ENCODE results near the gene HSPBP1. TPM values are rescaled to one million over a fixed set of nuclear protein-coding genes. Genes with fewer than 3 reads are reported as not detected.

The HSPBP1 gene
- total RNA-seq, 3 donors from 2014 or later = 25.6 to 36.0 (median 29.5) TPM

DNA sequence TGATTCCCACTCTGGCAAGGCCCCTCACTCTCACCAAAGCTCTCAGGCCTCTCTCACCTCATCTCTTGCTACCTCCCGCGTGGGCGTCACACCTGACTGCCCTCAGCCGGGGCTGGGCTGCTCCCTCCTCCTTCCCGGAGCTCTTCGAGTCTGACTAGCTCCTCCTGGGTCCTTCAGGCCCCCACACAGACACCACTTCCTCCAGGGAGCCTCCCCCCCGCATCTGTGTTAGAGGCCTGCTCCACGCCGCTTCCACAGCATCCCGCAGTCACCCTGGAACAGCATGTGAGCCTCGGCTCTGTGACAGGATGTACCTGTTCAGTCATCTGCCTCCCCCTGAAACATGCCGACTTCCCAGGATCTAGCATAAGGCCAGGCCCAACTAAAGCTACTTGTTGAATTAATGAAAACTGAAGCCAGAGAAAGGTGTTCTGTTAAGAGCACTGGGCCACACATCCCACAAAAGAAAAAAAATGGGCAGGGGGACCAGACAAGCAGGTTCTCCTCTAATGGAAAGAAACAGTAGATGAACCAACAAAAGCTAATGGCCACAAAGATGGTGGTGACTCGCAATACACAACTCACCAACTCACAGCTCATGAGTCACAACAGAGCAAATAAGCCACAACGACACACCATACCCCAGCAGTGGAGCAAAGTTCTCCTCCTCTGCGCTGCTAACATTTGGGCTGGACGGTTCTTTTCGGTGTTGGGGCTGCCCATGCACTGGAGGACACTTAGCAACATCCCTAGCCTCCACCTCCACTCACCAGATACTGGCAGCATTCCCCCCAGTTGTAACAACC lies 24.1 kb downstream of the HSPBP1 start:
- no peak overlapping the region for H3K4me3 ChIP-seq
- no peaks in the 10 kb centered on the region for H3K9me3 ChIP-seq
- peaks cover 47% of the 10 kb centered on the region for H3K4me1 ChIP-seq (ENCODE audit: low read depth)
- TF ChIP-seq, protein P1, sequence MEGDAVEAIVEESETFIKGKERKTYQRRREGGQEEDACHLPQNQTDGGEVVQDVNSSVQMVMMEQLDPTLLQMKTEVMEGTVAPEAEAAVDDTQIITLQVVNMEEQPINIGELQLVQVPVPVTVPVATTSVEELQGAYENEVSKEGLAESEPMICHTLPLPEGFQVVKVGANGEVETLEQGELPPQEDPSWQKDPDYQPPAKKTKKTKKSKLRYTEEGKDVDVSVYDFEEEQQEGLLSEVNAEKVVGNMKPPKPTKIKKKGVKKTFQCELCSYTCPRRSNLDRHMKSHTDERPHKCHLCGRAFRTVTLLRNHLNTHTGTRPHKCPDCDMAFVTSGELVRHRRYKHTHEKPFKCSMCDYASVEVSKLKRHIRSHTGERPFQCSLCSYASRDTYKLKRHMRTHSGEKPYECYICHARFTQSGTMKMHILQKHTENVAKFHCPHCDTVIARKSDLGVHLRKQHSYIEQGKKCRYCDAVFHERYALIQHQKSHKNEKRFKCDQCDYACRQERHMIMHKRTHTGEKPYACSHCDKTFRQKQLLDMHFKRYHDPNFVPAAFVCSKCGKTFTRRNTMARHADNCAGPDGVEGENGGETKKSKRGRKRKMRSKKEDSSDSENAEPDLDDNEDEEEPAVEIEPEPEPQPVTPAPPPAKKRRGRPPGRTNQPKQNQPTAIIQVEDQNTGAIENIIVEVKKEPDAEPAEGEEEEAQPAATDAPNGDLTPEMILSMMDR (IDR thresholded peaks at IDR 0.05) = no peak
- peaks cover 6% of the 10 kb centered on the region for H3K36me3 ChIP-seq (ENCODE audit: low read depth)
- ATAC-seq = no peak
- intact Hi-C loops (cut with DNase I, micrococcal nuclease) = no loop called here
- peak in 2 of 3 donors; percentile 53 to 79 for DNase-seq

DNA sequence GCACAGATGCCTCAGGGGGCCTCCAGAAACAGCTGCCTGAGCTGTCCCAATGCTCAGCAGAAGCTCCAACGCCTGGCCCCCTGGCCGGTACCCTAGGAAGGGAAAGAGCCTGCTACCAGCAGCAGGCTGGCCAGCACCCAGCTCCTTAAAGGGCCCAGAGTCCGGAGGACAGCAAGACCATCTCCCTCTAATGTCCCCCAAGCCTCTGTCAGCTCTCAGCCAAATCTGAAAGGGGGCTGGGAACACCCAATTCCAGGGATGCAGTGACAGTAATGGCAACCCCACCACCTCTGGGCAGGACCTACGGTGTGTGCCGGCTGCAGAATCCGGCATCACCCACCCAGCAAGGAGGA lies 25.3 kb downstream of the HSPBP1 start:
- no peak for DNase-seq
- intact Hi-C loops (cut with DNase I, micrococcal nuclease) = no loop called here
- Histone ChIP-seq H3K4me1 (ENCODE audit: low read depth) (peaks cover 45% of the 10 kb centered on the region), H3K9me3 (no peaks in the 10 kb centered on the region), H3K4me3 (no peak overlapping the region), H3K36me3 (ENCODE audit: low read depth) (peaks cover 6% of the 10 kb centered on the region)
- TF ChIP-seq, protein P1 (IDR thresholded peaks at IDR 0.05) = no peak
- ATAC-seq = no peak

DNA sequence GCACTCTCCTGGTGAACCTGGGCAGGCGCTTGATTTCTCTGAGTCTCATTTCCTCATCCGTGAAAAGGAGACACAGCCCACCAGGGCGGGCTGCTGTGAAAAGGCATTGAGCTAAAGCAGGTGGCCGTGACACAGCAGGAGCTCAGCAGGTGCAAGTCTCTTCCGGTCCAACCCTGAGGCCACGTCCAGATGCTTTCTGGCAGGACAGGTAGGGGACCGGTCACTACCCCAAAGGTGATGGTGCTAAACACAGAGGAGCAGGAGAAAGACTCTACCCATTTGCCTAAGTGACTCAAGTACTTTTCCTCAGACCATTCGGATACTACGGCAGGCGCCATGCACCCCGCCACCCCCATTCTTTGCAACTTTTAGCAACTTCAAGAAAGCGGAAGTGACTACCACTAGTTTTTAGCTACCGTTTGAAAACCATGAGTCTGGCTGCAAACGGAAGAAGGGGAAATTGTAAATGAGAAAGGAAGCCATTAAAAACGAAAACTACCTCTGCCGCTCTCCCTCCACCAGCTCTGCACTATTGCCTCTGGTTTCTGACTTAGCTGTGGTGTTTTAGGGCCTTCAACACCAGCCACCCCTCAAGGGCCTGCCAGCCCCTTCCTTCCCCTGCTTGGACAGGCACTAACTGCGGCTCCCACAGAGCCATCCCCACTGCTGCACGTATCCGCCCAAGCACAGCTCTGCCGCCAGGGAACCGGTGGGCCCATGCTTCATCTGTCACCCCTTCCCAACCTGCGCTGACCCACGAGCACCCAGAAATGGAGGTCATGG lies 25.9 kb downstream of the HSPBP1 start:
- intact Hi-C loops (cut with DNase I, micrococcal nuclease) = no loop called here

DNA sequence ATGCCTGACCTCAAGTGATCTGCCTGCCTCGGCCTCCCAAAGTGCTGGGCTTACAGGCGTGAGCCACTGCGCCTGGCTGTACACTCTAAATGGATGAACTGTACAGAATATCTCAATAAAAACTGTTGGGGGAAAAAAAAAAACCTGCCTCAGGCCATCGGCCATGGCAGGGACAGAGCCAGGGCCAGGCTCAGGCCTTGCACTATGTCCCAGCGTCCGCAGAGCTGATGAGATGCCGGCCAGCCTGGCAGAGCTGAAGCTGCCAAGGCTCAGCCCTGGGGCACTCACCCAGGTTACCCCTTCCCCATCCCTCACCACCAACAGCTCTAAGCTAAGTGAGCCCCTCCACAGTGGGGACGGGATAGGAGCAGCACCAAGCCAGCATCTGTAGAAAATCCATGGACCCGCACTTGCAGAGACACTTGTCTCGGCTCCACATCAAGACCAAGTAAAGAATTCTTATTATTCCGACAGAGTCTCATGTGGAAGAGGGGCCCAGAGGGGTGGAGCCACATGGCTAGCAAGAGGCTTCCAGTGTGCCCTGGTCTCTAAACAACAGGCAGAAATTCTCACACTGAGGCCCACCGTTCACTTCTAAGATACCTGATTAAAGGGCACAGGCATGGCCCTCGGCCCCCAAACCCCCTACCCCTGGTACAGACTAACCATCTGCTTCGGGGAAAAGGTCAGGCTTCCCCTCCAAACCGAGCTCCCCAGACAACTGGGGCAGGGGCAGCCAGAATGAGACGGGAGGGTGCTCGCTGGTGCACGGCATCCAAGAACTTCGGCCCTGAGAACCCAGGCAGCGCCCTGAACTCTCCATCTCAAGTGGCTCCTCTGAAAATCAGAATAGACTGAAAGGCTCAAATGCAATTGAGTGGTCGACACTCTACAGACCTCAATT lies 26.9 kb downstream of the HSPBP1 start:
- H3K36me3 ChIP-seq (ENCODE audit: low read depth) = no peaks in the 10 kb centered on the region
- no peaks in the 10 kb centered on the region for H3K9me3 ChIP-seq
- H3K4me1 ChIP-seq (ENCODE audit: low read depth) = peaks cover 49% of the 10 kb centered on the region
- intact Hi-C loops (cut with DNase I, micrococcal nuclease) = no loop called here
- TF ChIP-seq, protein P1 (IDR thresholded peaks at IDR 0.05) = no peak
- ATAC-seq = no peak
- no peak overlapping the region for H3K4me3 ChIP-seq
- peak in 1 of 3 donors; percentile 44 for DNase-seq

More for the DNA sequence above, 25.9 kb downstream of the HSPBP1 start:
- TF ChIP-seq, protein P1 (IDR thresholded peaks at IDR 0.05) = no peak
- Histone ChIP-seq H3K4me1 (ENCODE audit: low read depth) (peaks cover 43% of the 10 kb centered on the region), H3K36me3 (ENCODE audit: low read depth) (peaks cover 3% of the 10 kb centered on the region), H3K9me3 (no peaks in the 10 kb centered on the region), H3K4me3 (no peak overlapping the region)
- peak; percentile 18 for ATAC-seq
- peak; percentile 39 to 78 (median 45) for DNase-seq

DNA sequence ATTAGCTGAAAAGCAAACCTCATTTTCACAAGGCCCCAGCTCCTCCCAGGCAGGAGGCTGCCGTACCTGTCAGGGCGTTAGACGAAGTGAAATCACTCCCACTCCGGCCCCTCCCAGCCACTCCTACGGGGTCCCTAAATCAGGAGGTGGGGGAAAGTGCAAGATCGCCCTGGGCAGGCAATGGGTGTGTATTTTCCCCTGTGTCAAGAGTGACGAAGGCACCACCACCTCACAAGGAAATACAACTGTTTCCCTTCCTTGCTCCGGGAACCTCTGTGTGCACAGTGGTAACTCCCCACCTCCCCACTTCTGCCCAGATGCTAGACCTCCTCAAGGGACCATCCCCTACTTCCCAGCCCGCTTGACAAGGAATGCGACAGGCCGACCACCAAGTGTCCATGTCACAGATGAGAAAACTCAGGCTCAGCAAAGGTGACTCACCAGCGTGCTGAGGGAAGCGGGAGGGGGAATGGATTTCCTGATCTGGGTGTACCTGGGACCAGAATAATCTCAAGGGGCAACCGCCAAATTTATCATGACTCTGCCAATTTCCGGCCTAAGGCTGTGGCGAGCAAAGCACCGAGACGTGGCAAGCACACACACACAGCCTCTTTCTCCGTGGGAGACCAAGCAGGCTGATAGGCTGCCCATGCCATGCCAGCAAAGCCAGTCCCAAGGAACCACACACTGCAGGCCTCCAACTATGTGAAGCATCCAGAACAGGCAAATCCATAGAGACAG lies 28.4 kb downstream of the HSPBP1 start:
- intact Hi-C loops (cut with DNase I, micrococcal nuclease) = no loop called here
- no peak overlapping the region for H3K4me3 ChIP-seq
- no peaks in the 10 kb centered on the region for H3K9me3 ChIP-seq
- H3K4me1 ChIP-seq (ENCODE audit: low read depth) = peaks cover 46% of the 10 kb centered on the region
- H3K36me3 ChIP-seq (ENCODE audit: low read depth) = no peaks in the 10 kb centered on the region
- ATAC-seq = peak; percentile 20
- peak in 2 of 3 donors; percentile 36 to 58 for DNase-seq
- TF ChIP-seq, protein P1 (IDR thresholded peaks at IDR 0.05) = no peak

Measured in mucosa of descending colon (tissue), 3 donors.